Smooth muscle cell (in vitro differentiated cells): Measurements from ENCODE around the gene SMARCA4. TPM values are rescaled to one million over a fixed set of nuclear protein-coding genes. Genes with fewer than 3 reads are reported as not detected.

Experiments used
- DNase-seq: peaks from one replicate; lab custom pipeline; 2025; ENCODE audit not compliant: unreplicated experiment; lab: John Stamatoyannopoulos, UW
- H2AFZ ChIP-seq: fragments of 200-600 bp; sonication (generic); 2 replicates; pipeline ENCODE4 v1.6.0; 2016; ENCODE audit warnings: antibody characterized with exemption, low read depth, mild to moderate bottlenecking
- H3F3A ChIP-seq: fragments of 200-600 bp; sonication (generic); 2 replicates; pipeline ENCODE4 v1.6.0; 2017; ENCODE audit warnings: antibody characterized with exemption, low read depth
- H3K27ac ChIP-seq: fragments of 200-600 bp; sonication (generic); 2 replicates; pipeline ENCODE4 v1.5.1; 2016; ENCODE audit warnings: low read depth, mild to moderate bottlenecking
- H3K27me3 ChIP-seq: fragments of 200-600 bp; sonication (generic); 2 replicates; pipeline ENCODE4 v1.6.1; 2016; ENCODE audit warnings: low read depth, mild to moderate bottlenecking
- H3K36me3 ChIP-seq: fragments of 200-600 bp; sonication (generic); 2 replicates; pipeline ENCODE4 v1.5.1; 2016; ENCODE audit warnings: low read depth
- H3K4me1 ChIP-seq: fragments of 200-600 bp; sonication (generic); 2 replicates; pipeline ENCODE4 v1.5.1; 2016; ENCODE audit warnings: low read depth
- H3K4me2 ChIP-seq: fragments of 200-600 bp; sonication (generic); 2 replicates; pipeline ENCODE4 v1.6.0; 2016; ENCODE audit warnings: mild to moderate bottlenecking
- H3K4me3 ChIP-seq: fragments of 200-600 bp; sonication (generic); 2 replicates; pipeline ENCODE4 v1.5.1; 2016; ENCODE audit warnings: mild to moderate bottlenecking
- H3K79me2 ChIP-seq: fragments of 200-600 bp; sonication (generic); 2 replicates; pipeline ENCODE4 v1.6.0; 2016; ENCODE audit warnings: low read depth, mild to moderate bottlenecking
- H3K9ac ChIP-seq: fragments of 200-600 bp; sonication (generic); 2 replicates; pipeline ENCODE4 v1.6.0; 2016; ENCODE audit warnings: low read depth
- H3K9me3 ChIP-seq: fragments of 200-600 bp; sonication (generic); replicated peaks from 2 replicates; pipeline ENCODE4 v1.5.1; 2016; ENCODE audit warnings: low read depth
- H4K20me1 ChIP-seq: fragments of 200-600 bp; sonication (generic); 2 replicates; pipeline ENCODE4 v1.6.0; 2016; ENCODE audit warnings: low read depth
- WGBS: methylation state at CpG from one replicate; pipeline ENCODE4 v1.1.7; 2016; ENCODE audit warnings: low lambda C conversion rate; 5-methylcytosine and 5-hydroxymethylcytosine counted together
- polyA plus RNA-seq: library from polyadenylated mRNA; unstranded; fragments of >200 nt; fragmentation: Nextera tagmentation; extraction: Ambion mirVana; gene quantifications from 2 replicates; pipeline ENCODE4 v1.2.1, GENCODE V29; 2016
- total RNA-seq: library from RNA; depleted of rRNA; stranded (reverse); fragments of >200 nt; gene quantifications from 2 replicates; pipeline ENCODE4 v1.2.3, GENCODE V29; 2014
- TF ChIP-seq, protein P1 (sequence below): fragments of 200-600 bp; sonication (generic); IDR thresholded peaks from 2 replicates; pipeline ENCODE4 v1.5.1; 2017; ENCODE audit warnings: borderline replicate concordance, mild to moderate bottlenecking, antibody characterized with exemption; ENCODE audit not compliant: insufficient read depth, poor library complexity, severe bottlenecking

Gene SMARCA4
- total and polyA plus RNA-seq, 2 experiments from 2014 or later, result 59.6 to 100 TPM

GRCh38 chr19:11013771-11014170, 52.9 kb downstream of the SMARCA4 start:
- Histone ChIP-seq H2AFZ (no peak overlapping the region), H3K4me3 (no peak overlapping the region), H3K9me3 (no peaks in the 10 kb centered on the region), H3K4me1 (no peaks in the 10 kb centered on the region), H3K36me3 (peaks cover 8% of the 10 kb centered on the region), H3K27ac (no peak overlapping the region), H3F3A (no peaks in the 10 kb centered on the region), H3K79me2 (no peaks in the 10 kb centered on the region), H3K9ac (no peak overlapping the region), H3K4me2 (no peak overlapping the region), H3K27me3 (no peaks in the 10 kb centered on the region), H4K20me1 (peaks cover 29% of the 10 kb centered on the region)
- WGBS, result 97% methylated on average over 7 of the region's 7 CpGs
- no peak for DNase-seq
- TF ChIP-seq, protein P1, sequence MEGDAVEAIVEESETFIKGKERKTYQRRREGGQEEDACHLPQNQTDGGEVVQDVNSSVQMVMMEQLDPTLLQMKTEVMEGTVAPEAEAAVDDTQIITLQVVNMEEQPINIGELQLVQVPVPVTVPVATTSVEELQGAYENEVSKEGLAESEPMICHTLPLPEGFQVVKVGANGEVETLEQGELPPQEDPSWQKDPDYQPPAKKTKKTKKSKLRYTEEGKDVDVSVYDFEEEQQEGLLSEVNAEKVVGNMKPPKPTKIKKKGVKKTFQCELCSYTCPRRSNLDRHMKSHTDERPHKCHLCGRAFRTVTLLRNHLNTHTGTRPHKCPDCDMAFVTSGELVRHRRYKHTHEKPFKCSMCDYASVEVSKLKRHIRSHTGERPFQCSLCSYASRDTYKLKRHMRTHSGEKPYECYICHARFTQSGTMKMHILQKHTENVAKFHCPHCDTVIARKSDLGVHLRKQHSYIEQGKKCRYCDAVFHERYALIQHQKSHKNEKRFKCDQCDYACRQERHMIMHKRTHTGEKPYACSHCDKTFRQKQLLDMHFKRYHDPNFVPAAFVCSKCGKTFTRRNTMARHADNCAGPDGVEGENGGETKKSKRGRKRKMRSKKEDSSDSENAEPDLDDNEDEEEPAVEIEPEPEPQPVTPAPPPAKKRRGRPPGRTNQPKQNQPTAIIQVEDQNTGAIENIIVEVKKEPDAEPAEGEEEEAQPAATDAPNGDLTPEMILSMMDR, result no peak

GRCh38 chr19:11014403-11014911, 53.6 kb downstream of the SMARCA4 start:
- Histone ChIP-seq H3K27me3 (no peaks in the 10 kb centered on the region), H3K36me3 (peaks cover 8% of the 10 kb centered on the region), H3F3A (no peaks in the 10 kb centered on the region), H3K27ac (no peak overlapping the region), H3K4me1 (no peaks in the 10 kb centered on the region), H3K9me3 (no peaks in the 10 kb centered on the region), H3K79me2 (no peaks in the 10 kb centered on the region), H3K4me2 (no peak overlapping the region), H3K9ac (no peak overlapping the region), H4K20me1 (peaks cover 33% of the 10 kb centered on the region), H2AFZ (no peak overlapping the region), H3K4me3 (no peak overlapping the region)
- no peak for DNase-seq
- WGBS, result 93% methylated on average over 12 of the region's 12 CpGs
- TF ChIP-seq, protein P1, result no peak

DNA sequence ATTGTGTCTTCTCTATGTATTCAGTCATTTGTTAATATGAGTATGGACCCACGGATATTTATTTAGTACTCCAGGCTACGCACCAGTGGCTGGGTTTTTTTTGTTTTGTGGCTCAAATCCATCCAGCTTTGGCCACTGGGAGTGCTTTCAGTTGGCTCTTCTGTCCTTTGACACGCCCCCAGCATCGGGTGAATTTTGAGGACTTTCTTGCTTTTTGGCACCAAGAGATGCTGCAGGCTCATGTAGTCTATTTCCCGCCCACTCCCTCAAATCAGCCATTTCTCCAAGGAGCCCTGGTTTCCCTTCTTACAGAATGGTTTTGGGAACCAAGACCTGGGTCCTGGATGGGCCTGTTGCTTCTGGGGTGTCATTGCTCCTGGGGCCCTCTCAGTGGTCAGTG, 55.8 kb downstream of the SMARCA4 start:
- H3K4me1 ChIP-seq, result no peaks in the 10 kb centered on the region
- H3K4me3 ChIP-seq, result no peak overlapping the region
- no peaks in the 10 kb centered on the region for H3K9me3 ChIP-seq
- peaks cover 33% of the 10 kb centered on the region for H4K20me1 ChIP-seq
- peaks cover 8% of the 10 kb centered on the region for H3K36me3 ChIP-seq
- no peak overlapping the region for H3K4me2 ChIP-seq
- no peak overlapping the region for H2AFZ ChIP-seq
- H3F3A ChIP-seq, result no peaks in the 10 kb centered on the region
- TF ChIP-seq, protein P1, result no peak
- 97% methylated on average over 5 of the region's 5 CpGs for WGBS
- DNase-seq, result no peak
- no peak overlapping the region for H3K27ac ChIP-seq
- no peaks in the 10 kb centered on the region for H3K79me2 ChIP-seq
- no peak overlapping the region for H3K9ac ChIP-seq
- H3K27me3 ChIP-seq, result no peaks in the 10 kb centered on the region
